ENCODE measurements around the gene C1orf159.
A peak's percentile ranks its signal among the peaks of the same experiment; 100 is the strongest.

C1orf159 gene

DNA sequence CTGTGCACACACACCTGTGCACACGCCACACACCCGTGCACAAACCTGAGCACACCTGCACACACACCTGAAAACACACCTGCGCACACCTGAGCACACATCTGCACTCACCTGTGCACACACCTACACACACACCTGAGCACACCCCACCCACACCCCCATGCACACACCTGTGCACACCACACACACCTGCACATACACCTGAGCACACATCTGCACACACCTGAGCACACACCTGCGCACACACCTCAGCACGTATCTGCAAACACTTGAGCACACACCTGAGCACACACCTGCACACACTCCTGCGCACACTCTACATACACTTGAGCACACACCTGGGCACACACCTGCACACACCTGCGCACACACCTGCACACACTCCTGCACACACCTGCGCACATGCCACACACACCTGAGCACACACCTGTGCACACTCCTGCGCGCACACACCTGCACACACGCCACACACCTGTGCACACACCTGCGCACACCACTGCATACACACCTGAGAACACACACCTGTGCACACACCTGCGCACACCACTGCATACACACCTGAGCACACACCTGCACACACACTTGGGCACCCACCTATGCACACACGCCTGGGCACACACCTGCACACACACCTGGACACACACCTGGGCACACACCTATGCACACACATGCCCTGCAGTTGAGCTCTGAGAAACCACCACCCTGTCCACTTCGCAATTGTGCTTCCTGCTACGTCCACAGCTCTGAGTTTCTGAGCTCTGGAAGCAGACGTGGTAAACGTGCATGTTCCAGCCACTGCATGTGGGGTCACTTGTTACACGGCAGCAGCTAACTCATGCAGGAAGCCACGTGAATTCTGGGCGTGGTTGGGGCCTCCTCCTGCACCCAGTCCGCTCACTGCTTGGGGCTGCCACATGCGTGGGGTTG lies 8.0 kb upstream of the C1orf159 start (continued):
- TF ChIP-seq ZNF19 (tag by site-specific recombination; IDR thresholded peaks at IDR 0.05; ENCODE audit: low read depth) (no peak), ZNF354C (tag by site-specific recombination; IDR thresholded peaks at IDR 0.05; ENCODE audit: borderline replicate concordance, low read depth) (no peak), RBAK (tag by site-specific recombination; IDR thresholded peaks at IDR 0.05) (peak; percentile 100), ZNF433 (tag by site-specific recombination; IDR thresholded peaks at IDR 0.05; ENCODE audit: low read depth) (no peak), ZNF549 (tag by site-specific recombination; IDR thresholded peaks at IDR 0.05) (no peak), SCRT2 (tag by site-specific recombination; IDR thresholded peaks at IDR 0.05) (peak; percentile 37; the same call in 1 of the 2 replicates), ZFP3 (tag by site-specific recombination; IDR thresholded peaks at IDR 0.05; ENCODE audit: low read depth) (no peak), BCL11B (tag by site-specific recombination; IDR thresholded peaks at IDR 0.05; ENCODE audit: low read depth) (no peak)
- TF ChIP-seq, protein P1, sequence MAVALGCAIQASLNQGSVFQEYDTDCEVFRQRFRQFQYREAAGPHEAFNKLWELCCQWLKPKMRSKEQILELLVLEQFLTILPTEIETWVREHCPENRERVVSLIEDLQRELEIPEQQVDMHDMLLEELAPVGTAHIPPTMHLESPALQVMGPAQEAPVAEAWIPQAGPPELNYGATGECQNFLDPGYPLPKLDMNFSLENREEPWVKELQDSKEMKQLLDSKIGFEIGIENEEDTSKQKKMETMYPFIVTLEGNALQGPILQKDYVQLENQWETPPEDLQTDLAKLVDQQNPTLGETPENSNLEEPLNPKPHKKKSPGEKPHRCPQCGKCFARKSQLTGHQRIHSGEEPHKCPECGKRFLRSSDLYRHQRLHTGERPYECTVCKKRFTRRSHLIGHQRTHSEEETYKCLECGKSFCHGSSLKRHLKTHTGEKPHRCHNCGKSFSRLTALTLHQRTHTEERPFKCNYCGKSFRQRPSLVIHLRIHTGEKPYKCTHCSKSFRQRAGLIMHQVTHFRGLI (tag by site-specific recombination; IDR thresholded peaks at IDR 0.05) = no peak
- TF ChIP-seq, protein P2, sequence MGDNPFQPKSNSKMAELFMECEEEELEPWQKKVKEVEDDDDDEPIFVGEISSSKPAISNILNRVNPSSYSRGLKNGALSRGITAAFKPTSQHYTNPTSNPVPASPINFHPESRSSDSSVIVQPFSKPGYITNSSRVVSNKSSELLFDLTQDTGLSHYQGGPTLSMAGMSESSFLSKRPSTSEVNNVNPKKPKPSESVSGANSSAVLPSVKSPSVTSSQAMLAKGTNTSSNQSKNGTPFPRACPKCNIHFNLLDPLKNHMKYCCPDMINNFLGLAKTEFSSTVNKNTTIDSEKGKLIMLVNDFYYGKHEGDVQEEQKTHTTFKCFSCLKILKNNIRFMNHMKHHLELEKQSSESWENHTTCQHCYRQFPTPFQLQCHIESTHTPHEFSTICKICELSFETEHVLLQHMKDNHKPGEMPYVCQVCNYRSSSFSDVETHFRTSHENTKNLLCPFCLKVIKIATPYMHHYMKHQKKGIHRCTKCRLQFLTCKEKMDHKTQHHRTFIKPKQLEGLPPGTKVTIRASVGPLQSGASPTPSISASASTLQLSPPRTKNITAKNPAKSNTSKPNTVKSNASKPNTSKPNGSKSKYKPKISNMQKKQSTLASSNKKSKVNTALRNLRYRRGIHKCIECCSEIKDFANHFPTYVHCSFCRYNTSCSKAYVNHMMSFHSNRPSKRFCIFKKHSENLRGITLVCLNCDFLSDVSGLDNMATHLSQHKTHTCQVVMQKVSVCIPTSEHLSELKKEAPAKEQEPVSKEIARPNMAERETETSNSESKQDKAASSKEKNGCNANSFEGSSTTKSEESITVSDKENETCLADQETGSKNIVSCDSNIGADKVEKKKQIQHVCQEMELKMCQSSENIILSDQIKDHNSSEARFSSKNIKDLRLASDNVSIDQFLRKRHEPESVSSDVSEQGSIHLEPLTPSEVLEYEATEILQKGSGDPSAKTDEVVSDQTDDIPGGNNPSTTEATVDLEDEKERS (tag by site-specific recombination; IDR thresholded peaks at IDR 0.05) = peak; percentile 45; the same call in 1 of the 2 replicates
- TF ChIP-seq, protein P3, sequence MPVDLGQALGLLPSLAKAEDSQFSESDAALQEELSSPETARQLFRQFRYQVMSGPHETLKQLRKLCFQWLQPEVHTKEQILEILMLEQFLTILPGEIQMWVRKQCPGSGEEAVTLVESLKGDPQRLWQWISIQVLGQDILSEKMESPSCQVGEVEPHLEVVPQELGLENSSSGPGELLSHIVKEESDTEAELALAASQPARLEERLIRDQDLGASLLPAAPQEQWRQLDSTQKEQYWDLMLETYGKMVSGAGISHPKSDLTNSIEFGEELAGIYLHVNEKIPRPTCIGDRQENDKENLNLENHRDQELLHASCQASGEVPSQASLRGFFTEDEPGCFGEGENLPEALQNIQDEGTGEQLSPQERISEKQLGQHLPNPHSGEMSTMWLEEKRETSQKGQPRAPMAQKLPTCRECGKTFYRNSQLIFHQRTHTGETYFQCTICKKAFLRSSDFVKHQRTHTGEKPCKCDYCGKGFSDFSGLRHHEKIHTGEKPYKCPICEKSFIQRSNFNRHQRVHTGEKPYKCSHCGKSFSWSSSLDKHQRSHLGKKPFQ (tag by site-specific recombination; IDR thresholded peaks at IDR 0.05) = peak; percentile 82

DNA sequence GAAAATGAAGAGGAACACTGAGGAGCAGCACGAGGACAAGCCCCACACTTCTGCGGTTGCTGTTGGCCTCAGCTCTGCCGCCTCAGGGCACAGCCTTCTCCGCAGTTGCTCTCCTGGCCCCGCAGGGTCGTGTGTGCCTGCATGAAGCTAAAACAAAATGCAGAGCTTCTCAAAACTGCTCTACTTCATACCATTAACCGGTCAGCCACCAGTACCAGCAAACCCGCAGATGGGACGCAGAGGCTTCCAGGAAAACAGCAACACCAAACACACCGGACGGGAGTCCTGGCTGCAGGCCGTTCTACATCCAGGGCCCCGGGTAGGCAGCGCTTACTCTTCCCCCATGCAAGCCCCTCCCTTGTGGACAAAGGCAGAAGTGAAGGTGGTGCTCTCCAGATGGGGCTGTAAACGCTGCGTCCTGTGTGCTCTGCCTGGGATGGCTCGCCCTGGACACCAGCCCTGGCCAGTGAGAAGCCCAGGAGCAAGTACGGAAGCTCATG lies 7.1 kb upstream of the C1orf159 start:
- H3K4me3 ChIP-seq (ENCODE audit: low read depth, low read length) = no peak overlapping the region
- ChIA-PET CTCF (interaction anchor here (0.7 to 7.2 kb wide), 18 partner anchors 11 to 249 kb away, joined by 3 to 76 read pairs (median 4); partner anchors contain the start of genes C1QTNF12 and SDF4), POLR2A (interaction anchor here (1.0 to 1.9 kb wide), 6 partner anchors 114 to 169 kb away, joined by 3 to 5 read pairs (median 4); partner anchors contain the start of gene UBE2J2)
- no peaks in the 10 kb centered on the region for H3K9me3 ChIP-seq (ENCODE audit: control insufficient read depth, insufficient read depth, low read depth, low read length)
- no peaks in the 10 kb centered on the region for H3K36me3 ChIP-seq (ENCODE audit: control insufficient read depth in 2 of 2, insufficient read depth in 1 of 2, low read length in 2 of 2)
- TF ChIP-seq, protein P1 (tag by site-specific recombination; IDR thresholded peaks at IDR 0.05) = peak; percentile 80
- TF ChIP-seq, protein P4, sequence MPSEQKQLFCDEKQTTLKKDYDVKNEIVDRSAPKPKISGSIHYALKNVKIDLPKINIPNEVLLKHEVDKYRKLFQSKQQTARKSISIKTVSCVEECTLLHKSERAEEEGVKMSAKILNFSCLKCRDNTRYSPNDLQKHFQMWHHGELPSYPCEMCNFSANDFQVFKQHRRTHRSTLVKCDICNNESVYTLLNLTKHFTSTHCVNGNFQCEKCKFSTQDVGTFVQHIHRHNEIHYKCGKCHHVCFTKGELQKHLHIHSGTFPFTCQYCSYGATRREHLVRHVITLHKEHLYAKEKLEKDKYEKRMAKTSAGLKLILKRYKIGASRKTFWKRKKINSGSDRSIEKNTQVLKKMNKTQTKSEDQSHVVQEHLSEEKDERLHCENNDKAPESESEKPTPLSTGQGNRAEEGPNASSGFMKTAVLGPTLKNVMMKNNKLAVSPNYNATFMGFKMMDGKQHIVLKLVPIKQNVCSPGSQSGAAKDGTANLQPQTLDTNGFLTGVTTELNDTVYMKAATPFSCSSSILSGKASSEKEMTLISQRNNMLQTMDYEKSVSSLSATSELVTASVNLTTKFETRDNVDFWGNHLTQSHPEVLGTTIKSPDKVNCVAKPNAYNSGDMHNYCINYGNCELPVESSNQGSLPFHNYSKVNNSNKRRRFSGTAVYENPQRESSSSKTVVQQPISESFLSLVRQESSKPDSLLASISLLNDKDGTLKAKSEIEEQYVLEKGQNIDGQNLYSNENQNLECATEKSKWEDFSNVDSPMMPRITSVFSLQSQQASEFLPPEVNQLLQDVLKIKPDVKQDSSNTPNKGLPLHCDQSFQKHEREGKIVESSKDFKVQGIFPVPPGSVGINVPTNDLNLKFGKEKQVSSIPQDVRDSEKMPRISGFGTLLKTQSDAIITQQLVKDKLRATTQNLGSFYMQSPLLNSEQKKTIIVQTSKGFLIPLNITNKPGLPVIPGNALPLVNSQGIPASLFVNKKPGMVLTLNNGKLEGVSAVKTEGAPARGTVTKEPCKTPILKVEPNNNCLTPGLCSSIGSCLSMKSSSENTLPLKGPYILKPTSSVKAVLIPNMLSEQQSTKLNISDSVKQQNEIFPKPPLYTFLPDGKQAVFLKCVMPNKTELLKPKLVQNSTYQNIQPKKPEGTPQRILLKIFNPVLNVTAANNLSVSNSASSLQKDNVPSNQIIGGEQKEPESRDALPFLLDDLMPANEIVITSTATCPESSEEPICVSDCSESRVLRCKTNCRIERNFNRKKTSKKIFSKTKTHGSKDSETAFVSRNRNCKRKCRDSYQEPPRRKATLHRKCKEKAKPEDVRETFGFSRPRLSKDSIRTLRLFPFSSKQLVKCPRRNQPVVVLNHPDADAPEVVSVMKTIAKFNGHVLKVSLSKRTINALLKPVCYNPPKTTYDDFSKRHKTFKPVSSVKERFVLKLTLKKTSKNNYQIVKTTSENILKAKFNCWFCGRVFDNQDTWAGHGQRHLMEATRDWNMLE (tag by site-specific recombination; conservative IDR thresholded peaks at IDR 0.05; ENCODE audit: low read depth) = no peak
- no peak overlapping the region for H3K27ac ChIP-seq (ENCODE audit: extremely low read depth, low read depth, low read length)
- H3K4me1 ChIP-seq (ENCODE audit: control insufficient read depth, insufficient read depth, low read length) = no peaks in the 10 kb centered on the region
